Measurements from ENCODE around the gene ZFYVE28. TPM values are rescaled to one million over a fixed set of nuclear protein-coding genes. Genes with fewer than 3 reads are reported as not detected.
A peak's percentile ranks its signal among the peaks of the same experiment; 100 is the strongest.

Gene ZFYVE28
- total RNA-seq, 2 experiments from 2014 or later = 26.2 to 28.0 TPM

- no peaks in the 10 kb centered on the region for H3K27me3 ChIP-seq (ENCODE audit: control insufficient read depth in 1 of 2, insufficient read depth in 2 of 2, low read length in 2 of 2)
- H3K27ac Mint-ChIP-seq = no peak overlapping the region
- H3K27me3 Mint-ChIP-seq = no peaks in the 10 kb centered on the region
- no peaks in the 10 kb centered on the region for H3K9me3 ChIP-seq (ENCODE audit: control insufficient read depth in 1 of 2, insufficient read depth in 1 of 2, low read length in 2 of 2)
- H3K9me3 Mint-ChIP-seq = no peaks in the 10 kb centered on the region
- ATAC-seq (ENCODE audit: poor library complexity) (no peak), DNase-seq (peak in 4 of 14 experiments; percentile 0 to 11 (median 2))
- CTCF ChIA-PET = no interaction called here
- H3K4me3 Mint-ChIP-seq = no peak overlapping the region
- no peak overlapping the region for H3K4me3 ChIP-seq (ENCODE audit: low read length)
- TF ChIP-seq, protein P1, sequence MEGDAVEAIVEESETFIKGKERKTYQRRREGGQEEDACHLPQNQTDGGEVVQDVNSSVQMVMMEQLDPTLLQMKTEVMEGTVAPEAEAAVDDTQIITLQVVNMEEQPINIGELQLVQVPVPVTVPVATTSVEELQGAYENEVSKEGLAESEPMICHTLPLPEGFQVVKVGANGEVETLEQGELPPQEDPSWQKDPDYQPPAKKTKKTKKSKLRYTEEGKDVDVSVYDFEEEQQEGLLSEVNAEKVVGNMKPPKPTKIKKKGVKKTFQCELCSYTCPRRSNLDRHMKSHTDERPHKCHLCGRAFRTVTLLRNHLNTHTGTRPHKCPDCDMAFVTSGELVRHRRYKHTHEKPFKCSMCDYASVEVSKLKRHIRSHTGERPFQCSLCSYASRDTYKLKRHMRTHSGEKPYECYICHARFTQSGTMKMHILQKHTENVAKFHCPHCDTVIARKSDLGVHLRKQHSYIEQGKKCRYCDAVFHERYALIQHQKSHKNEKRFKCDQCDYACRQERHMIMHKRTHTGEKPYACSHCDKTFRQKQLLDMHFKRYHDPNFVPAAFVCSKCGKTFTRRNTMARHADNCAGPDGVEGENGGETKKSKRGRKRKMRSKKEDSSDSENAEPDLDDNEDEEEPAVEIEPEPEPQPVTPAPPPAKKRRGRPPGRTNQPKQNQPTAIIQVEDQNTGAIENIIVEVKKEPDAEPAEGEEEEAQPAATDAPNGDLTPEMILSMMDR (IDR thresholded peaks at IDR 0.05) = no peak
- peaks cover 47% of the 10 kb centered on the region for H3K36me3 Mint-ChIP-seq (ENCODE audit: low read depth)
- H3K36me3 ChIP-seq (ENCODE audit: insufficient read depth, low read length) = peaks cover 78% of the 10 kb centered on the region
- no peak overlapping the region for H3K27ac ChIP-seq (ENCODE audit: low read depth in 1 of 2, low read length in 2 of 2)
- intact Hi-C loops (cut with DNase I, micrococcal nuclease) = no loop called here
- POLR2A ChIA-PET = no interaction called here
- H3K4me1 Mint-ChIP-seq (ENCODE audit: low read depth) = no peaks in the 10 kb centered on the region
- H3K4me1 ChIP-seq (ENCODE audit: insufficient read depth, low read length) = peaks cover 14% of the 10 kb centered on the region
These were observed 165.0 kb downstream of the ZFYVE28 start for GRCh38 chr4:2253160-2254084.

DNA sequence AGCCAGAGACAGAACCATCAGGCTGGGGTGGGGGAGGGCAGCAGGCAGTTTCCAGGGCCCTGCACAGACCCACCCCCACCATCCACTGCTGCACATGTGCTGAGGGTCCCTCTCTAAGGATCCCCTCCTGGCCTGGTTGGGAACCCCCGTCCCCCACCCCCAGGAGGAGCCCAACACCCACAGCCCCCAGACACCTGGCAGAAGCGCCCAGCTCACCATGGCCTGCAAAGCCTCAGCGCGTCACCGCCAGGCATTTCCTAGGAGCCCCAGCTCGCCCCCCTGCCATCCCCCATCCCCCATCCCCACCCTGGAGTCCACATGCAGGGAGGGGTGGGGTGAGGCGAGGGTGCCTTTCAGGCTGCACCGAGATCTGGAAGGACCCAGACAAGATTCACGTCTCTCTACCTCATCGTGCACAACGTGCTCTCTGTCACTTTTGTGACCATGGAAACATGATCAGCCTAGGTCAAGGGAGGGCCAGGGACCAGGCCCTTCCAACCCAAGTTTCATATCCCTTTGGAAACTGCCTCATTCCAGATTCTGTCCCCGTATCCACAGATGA lies 165.8 kb downstream of the ZFYVE28 start:
- ATAC-seq (ENCODE audit: poor library complexity) (no peak), DNase-seq (peak in 4 of 14 experiments; percentile 0 to 10 (median 2))
- Mint-ChIP-seq H3K9me3 (no peaks in the 10 kb centered on the region), H3K36me3 (ENCODE audit: low read depth) (peaks cover 47% of the 10 kb centered on the region), H3K27ac (no peak overlapping the region), H3K27me3 (no peaks in the 10 kb centered on the region), H3K4me1 (ENCODE audit: low read depth) (no peaks in the 10 kb centered on the region), H3K4me3 (no peak overlapping the region)
- TF ChIP-seq, protein P1 (IDR thresholded peaks at IDR 0.05) = no peak
- H3K9me3 ChIP-seq (ENCODE audit: control insufficient read depth in 1 of 2, insufficient read depth in 1 of 2, low read length in 2 of 2) = no peaks in the 10 kb centered on the region
- no peak overlapping the region for H3K4me3 ChIP-seq (ENCODE audit: low read length)
- POLR2A ChIA-PET = no interaction called here
- CTCF ChIA-PET = no interaction called here
- H3K27me3 ChIP-seq (ENCODE audit: control insufficient read depth in 1 of 2, insufficient read depth in 2 of 2, low read length in 2 of 2) = no peaks in the 10 kb centered on the region
- no peak overlapping the region for H3K27ac ChIP-seq (ENCODE audit: low read depth in 1 of 2, low read length in 2 of 2)
- peaks cover 74% of the 10 kb centered on the region for H3K36me3 ChIP-seq (ENCODE audit: insufficient read depth, low read length)
- intact Hi-C loops (cut with DNase I, micrococcal nuclease) = no loop called here
- peaks cover 7% of the 10 kb centered on the region for H3K4me1 ChIP-seq (ENCODE audit: insufficient read depth, low read length)

DNA sequence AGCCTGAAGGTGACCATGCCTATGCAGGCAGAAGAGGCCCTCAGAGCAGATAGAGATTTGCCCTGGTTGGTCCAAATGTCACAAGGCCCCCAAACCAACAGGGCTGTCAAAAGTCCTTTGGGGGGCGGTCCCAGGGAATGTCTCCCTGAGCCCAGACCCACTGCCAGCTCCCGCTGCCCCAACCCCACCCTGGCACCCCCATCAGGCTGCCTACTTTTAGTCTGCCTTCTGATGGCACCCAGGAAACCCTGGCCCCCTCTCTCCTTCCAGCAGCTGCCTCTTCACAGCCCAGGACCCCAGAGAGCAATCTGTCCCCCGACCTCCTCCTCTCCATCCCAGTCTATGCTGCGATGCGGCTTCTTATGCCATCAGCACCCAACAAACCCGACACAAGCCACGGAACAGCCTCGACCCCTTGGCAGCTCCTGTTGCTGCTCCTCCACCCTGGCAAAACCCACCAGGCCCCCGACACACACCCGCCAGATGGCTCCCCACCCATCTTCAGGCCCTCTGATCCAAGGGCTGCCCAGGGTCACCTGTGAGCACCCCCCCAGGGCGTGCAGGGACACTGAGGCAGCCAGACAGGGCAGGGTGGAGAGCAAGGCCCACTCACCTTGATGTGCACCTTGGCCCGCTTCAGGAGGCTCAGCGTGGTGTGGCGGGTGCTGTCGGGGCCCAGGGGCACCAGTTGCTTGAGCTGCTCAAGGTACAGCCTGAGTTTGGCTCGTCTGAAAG lies 166.5 kb downstream of the ZFYVE28 start:
- DNase-seq (peak in 4 of 14 experiments; percentile 0 to 16 (median 4)), ATAC-seq (ENCODE audit: poor library complexity) (no peak)
- H3K36me3 ChIP-seq (ENCODE audit: insufficient read depth, low read length) = peaks cover 67% of the 10 kb centered on the region
- no peak overlapping the region for H3K27ac Mint-ChIP-seq
- H3K27me3 ChIP-seq (ENCODE audit: control insufficient read depth in 1 of 2, insufficient read depth in 2 of 2, low read length in 2 of 2) = no peaks in the 10 kb centered on the region
- H3K9me3 Mint-ChIP-seq = no peaks in the 10 kb centered on the region
- no peaks in the 10 kb centered on the region for H3K4me1 Mint-ChIP-seq (ENCODE audit: low read depth)
- H3K4me3 ChIP-seq (ENCODE audit: low read length) = no peak overlapping the region
- POLR2A ChIA-PET = interaction anchor here (1.0 kb wide), 1 partner anchor 10 kb away, joined by 4 read pairs; the partner anchor contains the start of gene MXD4
- H3K9me3 ChIP-seq (ENCODE audit: control insufficient read depth in 1 of 2, insufficient read depth in 1 of 2, low read length in 2 of 2) = no peaks in the 10 kb centered on the region
- CTCF ChIA-PET = no interaction called here
- no peaks in the 10 kb centered on the region for H3K27me3 Mint-ChIP-seq
- H3K36me3 Mint-ChIP-seq (ENCODE audit: low read depth) = peaks cover 45% of the 10 kb centered on the region
- intact Hi-C loops (cut with DNase I, micrococcal nuclease) = no loop called here
- H3K4me1 ChIP-seq (ENCODE audit: insufficient read depth, low read length) = peaks cover 4% of the 10 kb centered on the region
- peak overlapping the region; percentile 54 for H3K4me3 Mint-ChIP-seq
- TF ChIP-seq, protein P1 (IDR thresholded peaks at IDR 0.05) = no peak
- no peak overlapping the region for H3K27ac ChIP-seq (ENCODE audit: low read depth in 1 of 2, low read length in 2 of 2)

Measured in CD4-positive, alpha-beta T cell (primary cell).